K562 (cell line): ENCODE measurements around the gene HYPK. TPM values are rescaled to one million over a fixed set of nuclear protein-coding genes. Genes with fewer than 3 reads are reported as not detected.

Experiments
- CBX1 ChIP-seq: sonication (generic); IDR thresholded peaks from 2 replicates; pipeline ENCODE4 v1.6.1; 2016; ENCODE audit warnings: antibody characterized with exemption, low read depth, mild to moderate bottlenecking
- CREBBP ChIP-seq: IDR thresholded peaks from one replicate; pipeline ENCODE4 v1.6.1; 2012; ENCODE audit warnings: low read depth, mild to moderate bottlenecking, control low read depth, inconsistent platforms, low read length
- FOXJ3 ChIP-seq: sonication (generic); formaldehyde crosslinking; IDR thresholded peaks from 2 replicates; pipeline ENCODE4 v1.4.0; 2020; ENCODE audit warnings: mild to moderate bottlenecking, missing genetic modification reagents
- GABPB1 ChIP-seq: sonication (generic); formaldehyde crosslinking; IDR thresholded peaks from 2 replicates; pipeline ENCODE4 v1.8.0; 2022; ENCODE audit warnings: mild to moderate bottlenecking, missing genetic modification reagents
- MAFK ChIP-seq: IDR thresholded peaks from 2 replicates; pipeline ENCODE4 v1.6.1; 2011; ENCODE audit warnings: low read length, improper control_type of control experiment
- MLX ChIP-seq, 2 experiments: fragments of 450-650 bp in 1 of 2; sonication (generic) in 1 of 2; formaldehyde crosslinking; conservative IDR thresholded peaks; 2 replicates each; pipeline versions ENCODE4 v1.4.0 to v1.8.1; 2020 to 2022; ENCODE audit warnings: mild to moderate bottlenecking in 1 of 2, missing genetic modification reagents in 1 of 2
- NR2C2 ChIP-seq, 2 experiments: fragments of 200-800 bp in 1 of 2; sonication (Bioruptor generic) in 1 of 2; sonication (generic) in 1 of 2; formaldehyde crosslinking in 1 of 2; IDR thresholded peaks; 2 replicates each; pipeline versions ENCODE4 v1.6.1 to v1.8.0; 2016 to 2022; ENCODE audit warnings: mild to moderate bottlenecking in 1 of 2, missing compliant biosample characterization in 1 of 2, missing genetic modification characterization in 1 of 2, missing genetic modification reagents in 1 of 2
- NR2F6 ChIP-seq: fragments of 450-650 bp; formaldehyde crosslinking; IDR thresholded peaks from 2 replicates; pipeline ENCODE4 v1.4.0; 2020; ENCODE audit warnings: mild to moderate bottlenecking
- RHOXF2B ChIP-seq: fragments of 250-450 bp; sonication (Bioruptor Pico); conservative IDR thresholded peaks from 2 replicates; pipeline ENCODE4 v1.5.1; 2021
- SIN3B ChIP-seq: fragments of 450-650 bp; IDR thresholded peaks from 2 replicates; pipeline ENCODE4 v1.6.1; 2017; ENCODE audit warnings: low read depth, mild to moderate bottlenecking, moderate library complexity
- SREBF2 ChIP-seq: sonication (generic); formaldehyde crosslinking; IDR thresholded peaks from 2 replicates; pipeline ENCODE4 v1.4.0; 2020; ENCODE audit warnings: mild to moderate bottlenecking, missing genetic modification reagents
- STAT6 ChIP-seq: sonication (generic); formaldehyde crosslinking; IDR thresholded peaks from 2 replicates; pipeline ENCODE4 v1.8.1; 2023; ENCODE audit warnings: mild to moderate bottlenecking, missing genetic modification reagents
- YY1 ChIP-seq, 3 experiments: IDR thresholded peaks; 2 replicates each; pipeline ENCODE4 v1.6.1; 2011; ENCODE audit warnings: low read length in 2 of 3, mild to moderate bottlenecking in 2 of 3, moderate library complexity in 2 of 3, borderline replicate concordance in 1 of 3, control low read depth in 1 of 3, low read depth in 1 of 3; ENCODE audit not compliant: insufficient read depth in 3 of 3, insufficient replicate concordance in 2 of 3, control insufficient read depth in 1 of 3, insufficient read length in 1 of 3; ENCODE audit errors: extremely low read depth in 1 of 3
- ZNF224 ChIP-seq: sonication (generic); formaldehyde crosslinking; IDR thresholded peaks from 2 replicates; pipeline ENCODE4 v1.8.0; 2022; ENCODE audit warnings: mild to moderate bottlenecking, missing genetic modification reagents
- ZNF274 ChIP-seq: IDR thresholded peaks from 2 replicates; pipeline ENCODE4 v1.6.1; 2011; ENCODE audit warnings: low read depth, mild to moderate bottlenecking, low read length, moderate library complexity, borderline replicate concordance
- ZNF79 ChIP-seq: fragments of 250-450 bp; sonication (Bioruptor Pico); IDR thresholded peaks from 2 replicates; pipeline ENCODE4 v1.4.0; 2020; ENCODE audit warnings: low read depth, mild to moderate bottlenecking, moderate library complexity
- polyA plus RNA-seq, 8 experiments: library from polyadenylated mRNA; depleted of rRNA in 4 of 8; stranded (reverse) in 5 of 8; unstranded in 3 of 8; fragments of >200 nt; fragmentation: Nextera tagmentation in 2 of 8; fragmentation: Illumina TruSeq in 1 of 8; extraction: Ambion mirVana in 2 of 8; extraction: Trizol in 1 of 8; gene quantifications; 2 replicates each; pipeline versions ENCODE4 v1.2.1 to v1.2.3, GENCODE V29; 2011 to 2014; ENCODE audit warnings: inconsistent platforms in 1 of 8, missing spikeins in 1 of 8
- total RNA-seq, 7 experiments: library from RNA; depleted of rRNA in 6 of 7; stranded (reverse); fragments of >200 nt in 6 of 7; fragmentation: Illumina TruSeq in 2 of 7; extraction: Trizol in 2 of 7; gene quantifications; 2 replicates each; pipeline versions ENCODE4 v1.2.1 to v1.2.3, GENCODE V29; 2011 to 2021; ENCODE audit warnings: low replicate concordance in 1 of 7

Gene HYPK
- total and polyA plus RNA-seq, 9 of the 15 experiments (the other 6 are each of a cell fraction or from before 2014, with no cell fraction given) = 7.2 to 28.0 (median 21.1) TPM

- no peak for TF ChIP-seq STAT6 (CRISPR knock-in tag)
- TF ChIP-seq YY1 (IDR thresholded peaks at IDR 0.05; ENCODE audit: borderline replicate concordance in 1 of 3, control insufficient read depth in 1 of 3, extremely low read depth in 1 of 3, insufficient read depth in 3 of 3, insufficient read length in 1 of 3, insufficient replicate concordance in 2 of 3, low read depth in 1 of 3, low read length in 2 of 3) = peak; percentile 53 to 91 (median 90)
- TF ChIP-seq NR2F6 = no peak
- no peak for TF ChIP-seq ZNF79 (CRISPR knock-in tag)
- TF ChIP-seq ZNF224 (CRISPR knock-in tag) = no peak
- TF ChIP-seq RHOXF2B (CRISPR knock-in tag) = 0 out of 2 replicates have a peak, but pooled peaks have one; percentile 48
- TF ChIP-seq SIN3B = peak; percentile 75; the same call in 1 of the 2 replicates
- no peak for TF ChIP-seq FOXJ3 (CRISPR knock-in tag)
- no peak for TF ChIP-seq SREBF2 (CRISPR knock-in tag)
- TF ChIP-seq MLX (CRISPR knock-in tag; conservative IDR thresholded peaks at IDR 0.05) = no peak
- no peak for TF ChIP-seq NR2C2 (CRISPR knock-in tag; IDR thresholded peaks at IDR 0.05)
- TF ChIP-seq NR2C2 (tag; IDR thresholded peaks at IDR 0.05) = no peak
- TF ChIP-seq ZNF274 = no peak
- no peak for TF ChIP-seq CREBBP
- TF ChIP-seq GABPB1 = peak; percentile 86
- no peak for TF ChIP-seq MAFK
- TF ChIP-seq CBX1 = peak; percentile 46; the same call in 1 of the 2 replicates
These were observed at the start of gene HYPK (continued) for GRCh38 chr15:43800286-43801141.
